ENCODE measurements around the gene SLC19A1.
"Not testable (repeated sequence)": the region's sequence is repeated elsewhere in the genome, so short reads cannot be mapped to it uniquely, and the experiment has no call there.

The SLC19A1 gene

GRCh38 chr21:45576838-45577737 is 34.8 kb upstream of the SLC19A1 start:
- DNase-seq: no peak

- no peak for DNase-seq
Measured at GRCh38 chr21:45575993-45576837, 34.0 kb upstream of the SLC19A1 start.

GRCh38 chr21:45575304-45575992 is 33.2 kb upstream of the SLC19A1 start:
- no peak for DNase-seq

- DNase-seq: no peak
Measured at GRCh38 chr21:45574691-45575090, 32.5 kb upstream of the SLC19A1 start.

GRCh38 chr21:45574081-45574501 is 31.9 kb upstream of the SLC19A1 start:
- DNase-seq: no peak

- no peak for DNase-seq
Measured at GRCh38 chr21:45573452-45574035, 31.3 kb upstream of the SLC19A1 start.

- no peak for DNase-seq
Measured at GRCh38 chr21:45572783-45573451, 30.7 kb upstream of the SLC19A1 start.

GRCh38 chr21:45572231-45572630 is 30.0 kb upstream of the SLC19A1 start:
- DNase-seq: no peak

- no peak for DNase-seq
Measured at GRCh38 chr21:45571641-45572040, 29.4 kb upstream of the SLC19A1 start.

GRCh38 chr21:45570826-45571601 is 28.8 kb upstream of the SLC19A1 start:
- DNase-seq: no peak

GRCh38 chr21:45570071-45570470 is 27.8 kb upstream of the SLC19A1 start:
- DNase-seq: no peak

- DNase-seq: no peak
Measured at GRCh38 chr21:45568383-45568782, 26.1 kb upstream of the SLC19A1 start.

- not testable (repeated sequence) for DNase-seq
Measured at GRCh38 chr21:45564137-45564536, 21.9 kb upstream of the SLC19A1 start.

GRCh38 chr21:45562965-45563364 is 20.7 kb upstream of the SLC19A1 start:
- DNase-seq: no peak

GRCh38 chr21:45562402-45562801 is 20.2 kb upstream of the SLC19A1 start:
- no peak for DNase-seq

GRCh38 chr21:45561241-45561640 is 19.0 kb upstream of the SLC19A1 start:
- DNase-seq: not testable (repeated sequence)

GRCh38 chr21:45560106-45561021 is 18.1 kb upstream of the SLC19A1 start:
- no peak for DNase-seq

- no peak for DNase-seq
Measured at GRCh38 chr21:45559216-45560105, 17.2 kb upstream of the SLC19A1 start.

- no peak for DNase-seq
Measured at GRCh38 chr21:45558044-45558721, 15.9 kb upstream of the SLC19A1 start.

Measured in activated CD4-positive, alpha-beta T cell treated with anti-CD3 and anti-CD28 coated beads, Interleukin-2, Interleukin-6, amounts not matched to agents 100 ng/mL and 50 ng/mL, durations not matched to agents 16 hours and 8 hours (primary cell).